HS-5 (cell line): Measurements from ENCODE around the gene GALNT16.
A peak's percentile ranks its signal among the peaks of the same experiment; 100 is the strongest.
"Not testable (repeated sequence)": the region's sequence is repeated elsewhere in the genome, so short reads cannot be mapped to it uniquely, and the experiment has no call there.

ENCODE experiments used
- DNase-seq: peaks from one replicate; pipeline ENCODE4 v3.0.0-alpha.2; 2012; ENCODE audit warnings: low read depth

Gene GALNT16

GRCh38 chr14:69259527-69260189 lies at the start of gene GALNT16:
TSS of gene GALNT16 (plus strand) at chr14:69260158. CDS start at chr14:69260291, 133 bp downstream.
- no peak for DNase-seq

- no peak for DNase-seq
These were observed 45.6 kb upstream of the GALNT16 start for GRCh38 chr14:69214393-69214792.

- not testable (repeated sequence) for DNase-seq
These were observed 42.3 kb upstream of the GALNT16 start for GRCh38 chr14:69217663-69218062.

GRCh38 chr14:69224946-69225345 lies 35.0 kb upstream of the GALNT16 start:
- no peak for DNase-seq

- no peak for DNase-seq
These were observed 33.8 kb upstream of the GALNT16 start for GRCh38 chr14:69226178-69226577.

GRCh38 chr14:69226736-69227135 lies 33.2 kb upstream of the GALNT16 start:
- no peak for DNase-seq

- DNase-seq: no peak
These were observed 28.5 kb upstream of the GALNT16 start for GRCh38 chr14:69231486-69231885.

- DNase-seq: no peak
These were observed 27.6 kb upstream of the GALNT16 start for GRCh38 chr14:69232388-69232787.

- DNase-seq: no peak
These were observed 25.9 kb upstream of the GALNT16 start for GRCh38 chr14:69234106-69234505.

GRCh38 chr14:69235708-69236107 lies 24.2 kb upstream of the GALNT16 start:
- no peak for DNase-seq

GRCh38 chr14:69237142-69237541 lies 22.8 kb upstream of the GALNT16 start:
- DNase-seq: no peak

- no peak for DNase-seq
These were observed 22.4 kb upstream of the GALNT16 start for GRCh38 chr14:69237584-69237983.

- DNase-seq: no peak
These were observed 21.1 kb upstream of the GALNT16 start for GRCh38 chr14:69238883-69239282.

- DNase-seq: no peak
These were observed 19.3 kb upstream of the GALNT16 start for GRCh38 chr14:69240527-69241173.

- DNase-seq: no peak
These were observed 18.4 kb upstream of the GALNT16 start for GRCh38 chr14:69241577-69241976.

GRCh38 chr14:69242311-69243224 lies 17.4 kb upstream of the GALNT16 start:
- DNase-seq: peak; percentile 39

- DNase-seq: no peak
These were observed 15.0 kb upstream of the GALNT16 start for GRCh38 chr14:69244946-69245345.

- DNase-seq: no peak
These were observed 13.6 kb upstream of the GALNT16 start for GRCh38 chr14:69246331-69246730.

GRCh38 chr14:69247676-69248440 lies 12.1 kb upstream of the GALNT16 start:
- peak; percentile 56 for DNase-seq

- no peak for DNase-seq
These were observed 10.4 kb upstream of the GALNT16 start for GRCh38 chr14:69249603-69250002.

GRCh38 chr14:69252851-69253250 lies 7.1 kb upstream of the GALNT16 start:
- DNase-seq: no peak

GRCh38 chr14:69259168-69259526 lies 811 bp upstream of the GALNT16 start:
- no peak for DNase-seq
